GM21381 (cell line): ENCODE measurements around the gene TRMT10B.

Experiments
- ATAC-seq: cut with Tn5 transposase; IDR thresholded peaks from one replicate; pipeline ENCODE4 v1.9.1; 2021; ENCODE audit warnings: mild to moderate bottlenecking, moderate library complexity; ENCODE audit not compliant: unreplicated experiment

The TRMT10B gene, protein sequence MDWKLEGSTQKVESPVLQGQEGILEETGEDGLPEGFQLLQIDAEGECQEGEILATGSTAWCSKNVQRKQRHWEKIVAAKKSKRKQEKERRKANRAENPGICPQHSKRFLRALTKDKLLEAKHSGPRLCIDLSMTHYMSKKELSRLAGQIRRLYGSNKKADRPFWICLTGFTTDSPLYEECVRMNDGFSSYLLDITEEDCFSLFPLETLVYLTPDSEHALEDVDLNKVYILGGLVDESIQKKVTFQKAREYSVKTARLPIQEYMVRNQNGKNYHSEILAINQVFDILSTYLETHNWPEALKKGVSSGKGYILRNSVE

DNA sequence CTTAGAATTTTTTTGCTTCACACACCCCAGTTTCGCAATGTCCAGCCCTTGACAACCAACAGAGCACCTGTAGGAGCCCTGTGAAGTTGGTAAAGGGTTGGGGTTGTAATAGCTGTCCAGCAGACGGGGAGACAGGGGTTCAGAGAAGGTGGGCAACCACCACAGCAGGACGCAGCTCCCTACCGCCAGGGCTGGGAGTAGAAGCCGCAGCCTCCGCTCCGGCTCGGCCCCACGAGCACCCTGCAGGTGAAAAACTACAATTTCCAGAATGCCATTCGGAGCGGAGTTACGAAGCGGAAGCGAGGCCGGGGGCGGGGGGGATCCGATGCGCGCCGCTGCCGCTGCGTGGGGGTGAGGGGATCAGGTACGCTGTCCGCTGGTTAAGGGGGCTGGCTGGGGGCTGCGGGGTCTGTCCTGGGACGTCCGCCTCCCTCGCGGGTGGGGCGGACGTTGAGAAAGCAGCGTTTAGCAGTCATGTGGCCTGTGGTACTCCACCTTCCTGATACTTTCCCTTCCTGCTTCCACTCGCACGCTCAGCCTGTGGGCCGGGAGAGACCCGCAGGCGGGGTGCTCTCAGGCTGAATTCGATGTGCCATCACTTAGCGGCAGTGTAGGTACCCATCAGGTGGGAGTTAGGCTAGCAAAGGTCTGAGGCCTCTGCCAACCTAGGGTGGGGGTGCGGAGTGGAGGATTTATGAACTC lies at the start of gene TRMT10B:
TSS of gene TRMT10B (plus strand) at position 317 of the 702 bp plus-strand sequence. CDS start 8,127 bp downstream, outside the sequence.
- ATAC-seq = peak; percentile 91

DNA sequence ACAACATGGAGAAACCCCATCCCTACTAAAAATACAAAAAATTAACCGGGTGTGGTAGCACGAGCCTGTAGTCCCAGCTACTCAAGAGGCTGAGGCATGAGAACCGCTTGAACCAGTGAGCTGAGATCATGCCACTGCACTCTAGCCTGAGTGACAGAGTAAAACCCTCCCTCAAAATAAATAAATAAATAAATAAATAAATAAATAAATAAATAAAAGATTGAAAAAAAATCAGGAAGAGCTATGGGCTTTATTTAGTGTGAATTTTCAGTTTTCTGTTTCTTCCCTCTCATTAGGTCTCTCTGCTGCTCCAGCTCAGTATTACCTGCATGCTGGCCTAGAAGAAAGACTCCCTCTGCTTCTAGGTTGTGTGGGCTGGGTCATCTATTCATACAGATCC lies 47.8 kb upstream of the TRMT10B start:
- no peak for ATAC-seq

DNA sequence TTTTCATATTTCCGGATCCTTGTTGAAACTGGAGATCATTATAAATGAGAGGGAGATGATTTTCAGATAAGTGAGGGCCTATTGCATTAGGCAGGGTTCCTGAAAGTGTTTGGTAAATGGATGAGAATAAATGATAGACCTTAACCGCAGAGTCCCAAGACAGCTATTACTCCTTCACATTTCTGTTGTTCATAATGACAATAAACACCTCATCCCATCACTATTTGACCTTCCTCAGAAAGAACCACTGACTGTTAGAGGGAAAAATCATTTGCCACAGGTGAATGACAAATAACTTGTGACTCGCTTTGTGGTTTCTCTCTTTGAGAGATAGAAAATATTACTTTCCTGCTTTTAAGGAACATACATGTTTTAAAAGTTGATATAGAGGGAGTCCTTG lies 47.3 kb upstream of the TRMT10B start:
- ATAC-seq = no peak

DNA sequence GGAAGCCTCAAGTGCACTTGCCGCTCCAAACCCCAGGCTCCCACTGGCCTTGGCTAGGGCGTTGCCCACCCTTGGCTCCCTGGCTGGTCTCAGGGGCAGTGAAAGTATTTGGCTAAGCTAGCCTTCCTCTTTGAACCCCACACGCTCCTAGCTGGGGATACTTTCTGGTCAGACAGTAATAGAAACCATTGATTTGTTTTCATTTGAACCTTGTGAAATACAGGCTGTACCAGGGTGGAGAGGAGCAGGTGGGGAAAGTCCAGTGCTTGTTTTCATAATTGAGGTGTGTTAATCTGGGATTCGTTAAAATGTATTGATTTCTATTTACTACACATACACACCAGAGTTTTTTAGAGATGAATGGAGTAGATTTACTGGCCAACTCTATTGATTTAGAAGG lies 45.9 kb upstream of the TRMT10B start:
- no peak for ATAC-seq

DNA sequence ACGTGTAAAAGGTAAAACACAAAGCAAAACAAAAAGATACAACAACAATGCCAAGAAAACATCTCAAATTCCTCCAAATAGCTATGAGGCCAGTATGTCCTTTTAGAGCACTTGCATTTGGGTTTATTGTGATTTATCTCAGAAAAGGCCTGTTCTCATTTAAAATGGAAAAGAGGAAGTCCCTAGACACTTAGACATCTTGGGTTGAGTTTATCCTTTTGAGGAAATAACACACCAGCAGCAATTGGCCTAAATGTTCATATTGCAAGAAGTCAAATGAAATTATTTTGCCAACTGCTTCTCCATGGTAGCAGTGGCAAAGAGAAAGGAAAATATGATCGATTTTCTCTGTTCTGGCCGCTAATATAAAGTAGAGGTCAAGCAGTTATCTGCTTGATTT lies 43.6 kb upstream of the TRMT10B start:
- no peak for ATAC-seq

DNA sequence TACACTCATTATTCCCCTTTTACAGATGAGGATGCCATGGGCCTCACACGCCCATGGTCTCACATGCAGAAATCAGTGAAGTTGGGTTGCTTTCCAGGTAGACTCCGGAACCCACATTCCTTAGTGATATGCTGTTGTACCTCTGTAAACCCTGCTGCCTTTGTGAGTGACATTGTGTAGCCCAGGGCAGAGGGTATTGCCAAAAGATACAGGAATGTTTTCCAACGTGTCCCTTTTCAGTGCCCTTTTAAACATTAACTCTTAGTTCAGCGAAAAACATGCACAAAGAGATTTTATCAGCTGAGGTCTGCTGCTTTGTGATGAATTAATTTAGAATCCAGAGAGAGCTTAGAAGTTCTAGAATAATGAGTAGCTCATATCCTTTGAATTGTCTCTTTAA lies 38.3 kb upstream of the TRMT10B start:
- ATAC-seq = no peak

DNA sequence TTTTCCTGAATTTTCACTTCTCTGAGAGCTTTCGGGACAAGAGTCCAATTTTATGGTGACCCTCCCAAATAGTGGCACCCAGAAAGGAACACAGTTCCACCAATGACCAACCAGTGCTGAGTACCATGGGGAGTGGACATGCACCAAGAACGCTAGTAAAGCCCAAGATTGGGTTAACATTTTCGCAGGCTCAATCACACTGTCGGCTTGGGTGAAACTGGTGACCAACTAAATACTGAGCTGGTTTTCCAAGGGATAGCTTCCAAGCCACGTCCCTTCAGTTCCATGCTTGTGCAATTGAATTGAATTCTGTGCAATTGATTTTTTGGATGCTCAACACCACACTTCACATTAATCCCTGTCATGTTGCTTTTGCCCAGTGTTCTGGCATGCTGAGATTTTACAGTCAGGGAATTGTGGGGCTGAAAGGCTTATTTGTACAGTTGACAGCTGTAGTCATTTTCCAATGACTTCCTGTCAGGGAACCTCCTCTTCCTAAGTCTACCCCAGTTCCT lies 37.6 kb upstream of the TRMT10B start:
- ATAC-seq = no peak

DNA sequence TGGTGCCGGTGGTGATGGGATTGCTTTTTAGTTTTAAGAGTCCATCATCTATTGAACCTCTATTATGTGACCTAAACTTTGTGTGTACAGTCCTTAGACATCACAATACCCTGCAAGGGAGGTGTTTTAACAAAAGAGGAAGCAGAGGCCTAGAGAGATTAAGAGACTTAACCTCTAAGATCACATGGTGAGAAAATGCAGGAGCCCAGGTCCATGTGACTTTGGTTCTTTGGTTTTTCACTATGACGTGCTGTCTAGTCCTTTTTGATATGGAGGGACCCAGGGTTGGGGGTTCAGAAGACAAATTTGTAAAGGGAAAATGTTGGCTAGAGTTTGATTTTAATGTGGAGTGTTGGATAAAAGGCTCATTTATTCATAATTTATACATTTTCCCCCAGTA lies 34.1 kb upstream of the TRMT10B start:
- ATAC-seq = no peak

DNA sequence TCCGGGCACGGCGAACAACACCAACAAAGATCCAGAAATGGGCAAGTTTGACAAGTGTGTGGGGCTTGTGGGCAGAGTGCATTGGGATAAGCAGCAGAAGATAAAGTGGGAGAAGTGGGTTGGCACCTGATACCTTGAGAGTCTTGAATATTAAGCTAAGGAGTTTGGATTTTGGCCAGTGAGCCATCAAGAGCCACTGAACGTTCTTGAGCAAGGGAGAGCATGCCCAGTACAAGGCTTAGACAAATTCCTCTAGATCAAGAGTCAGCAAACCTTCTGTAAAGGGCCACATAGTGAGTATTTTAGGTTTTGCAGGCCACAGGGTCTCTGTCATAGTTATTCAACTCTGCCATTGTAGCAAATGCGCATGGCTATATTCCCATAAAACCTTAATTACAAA lies 26.6 kb upstream of the TRMT10B start:
- ATAC-seq = no peak

DNA sequence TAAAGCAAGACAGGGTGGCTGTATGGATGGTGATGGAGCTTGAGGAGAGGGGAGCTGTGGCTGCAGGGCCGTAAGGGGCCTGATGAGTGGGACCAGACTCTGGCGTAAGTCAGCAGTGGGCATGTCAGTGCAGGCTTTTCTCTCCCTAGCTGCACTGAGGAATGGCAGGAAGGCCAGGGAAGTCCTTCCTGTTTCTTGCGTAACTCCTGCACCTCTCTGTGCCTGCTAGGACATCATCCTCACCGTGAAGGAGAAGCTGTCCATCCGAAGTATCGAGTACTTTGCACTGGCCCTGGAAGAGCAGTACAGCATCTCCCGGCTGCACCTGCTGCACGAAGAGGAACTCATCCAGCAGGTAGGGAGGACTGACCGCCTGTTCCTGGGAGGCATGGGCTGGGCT lies 24.1 kb upstream of the TRMT10B start:
- ATAC-seq = no peak

DNA sequence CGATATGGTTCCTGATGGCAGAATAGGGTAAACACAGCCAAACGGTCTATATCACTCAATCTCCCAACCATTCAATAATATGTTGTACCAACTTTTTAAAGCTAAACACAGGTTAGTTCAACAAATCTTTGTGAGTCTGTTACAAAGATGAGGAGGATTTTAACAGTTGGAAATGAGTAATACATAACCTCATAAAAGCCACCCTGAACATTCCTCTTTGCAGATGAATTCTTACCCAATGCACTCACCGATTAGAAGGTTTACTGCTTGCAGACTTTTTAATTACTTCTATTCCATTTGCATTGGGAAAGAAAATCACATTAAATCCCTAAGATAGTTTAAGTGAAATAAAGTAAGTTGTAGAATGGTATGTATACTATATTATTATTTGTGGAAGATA lies 23.3 kb upstream of the TRMT10B start:
- no peak for ATAC-seq

DNA sequence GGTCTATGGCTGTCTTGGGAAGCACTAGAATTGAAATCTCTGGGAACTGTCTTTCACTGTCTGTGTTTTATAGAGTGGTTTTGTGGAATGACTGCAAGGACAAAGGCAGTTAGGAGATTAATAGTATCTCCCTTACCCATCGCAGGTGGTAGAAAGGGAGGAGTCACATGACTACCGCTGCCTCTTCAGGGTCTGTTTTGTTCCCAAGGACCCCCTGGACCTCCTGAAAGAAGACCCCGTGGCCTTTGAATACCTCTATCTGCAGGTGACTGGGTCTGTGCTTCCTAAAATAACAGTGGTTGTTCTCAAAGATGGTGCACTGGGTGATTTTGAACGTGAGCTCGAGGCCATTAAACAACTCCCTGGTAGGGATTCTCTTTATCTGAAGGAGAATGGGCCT lies 22.8 kb upstream of the TRMT10B start:
- ATAC-seq = no peak

DNA sequence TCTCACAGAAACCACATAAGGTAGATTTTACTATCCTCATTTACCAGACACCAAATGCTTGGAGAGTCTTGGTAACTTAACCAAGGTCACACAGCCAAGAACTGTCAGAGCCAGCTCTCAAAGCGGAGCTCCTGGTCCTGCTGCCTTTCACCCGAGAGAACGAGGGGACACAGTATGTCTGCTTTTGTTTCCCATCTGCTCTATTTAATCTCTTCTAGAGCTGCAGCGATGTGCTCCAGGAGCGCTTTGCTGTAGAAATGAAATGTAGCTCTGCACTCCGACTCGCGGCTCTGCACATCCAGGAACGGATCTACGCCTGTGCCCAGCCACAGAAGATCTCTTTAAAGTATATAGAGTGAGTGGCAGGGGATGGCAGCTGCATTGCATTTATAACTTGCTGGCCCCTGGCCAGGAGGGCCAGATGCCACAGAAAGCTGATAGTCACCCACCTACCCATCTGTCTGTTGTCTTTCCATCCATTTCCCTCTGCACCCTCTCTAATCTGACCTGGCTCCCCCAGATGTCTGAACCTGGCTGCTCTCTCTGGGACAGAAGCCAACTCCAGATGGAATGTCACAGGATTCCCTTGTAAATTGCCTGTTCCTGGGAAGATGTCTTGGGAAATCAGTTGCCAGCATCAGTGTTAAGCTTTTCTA lies 21.4 kb upstream of the TRMT10B start:
- no peak for ATAC-seq

DNA sequence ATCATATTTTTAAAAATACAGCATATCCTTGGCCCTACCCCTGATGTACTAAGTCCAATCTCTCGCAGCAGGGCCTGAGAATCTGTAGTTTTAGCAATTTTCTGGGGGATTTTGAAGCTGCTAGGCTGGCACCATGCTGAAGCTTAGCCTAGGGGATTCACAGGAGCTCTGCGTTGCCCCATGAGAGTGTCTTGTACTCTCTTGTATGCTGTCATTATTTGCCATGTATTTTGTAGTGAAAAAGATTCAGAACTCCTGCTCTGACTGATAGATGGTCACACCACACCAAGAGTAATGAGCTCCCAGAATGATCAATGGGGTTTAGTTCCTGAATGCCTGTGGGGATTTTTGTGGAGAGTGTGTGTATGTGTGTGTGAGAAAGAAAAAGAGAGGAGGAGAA lies 20.7 kb upstream of the TRMT10B start:
- no peak for ATAC-seq

DNA sequence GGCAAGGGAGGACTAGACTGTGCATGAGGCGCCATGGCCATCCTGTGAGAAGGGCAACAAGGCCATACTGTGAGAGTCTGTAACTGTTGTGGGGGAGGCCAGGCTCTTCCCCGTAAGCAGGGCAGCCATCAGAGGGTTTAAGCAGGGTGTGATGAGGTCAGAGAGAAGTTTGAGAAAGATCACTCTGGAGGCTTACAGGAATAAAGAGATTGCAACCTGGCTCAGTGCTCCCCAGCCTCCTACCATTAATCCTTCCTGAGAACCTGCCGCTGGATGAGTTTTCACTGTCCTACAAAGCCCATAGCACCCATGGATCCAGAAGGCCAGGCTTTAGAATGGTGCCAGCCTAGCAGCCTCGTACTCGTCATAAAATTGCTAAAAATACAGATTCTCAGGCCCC lies 14.4 kb upstream of the TRMT10B start:
- ATAC-seq = no peak

DNA sequence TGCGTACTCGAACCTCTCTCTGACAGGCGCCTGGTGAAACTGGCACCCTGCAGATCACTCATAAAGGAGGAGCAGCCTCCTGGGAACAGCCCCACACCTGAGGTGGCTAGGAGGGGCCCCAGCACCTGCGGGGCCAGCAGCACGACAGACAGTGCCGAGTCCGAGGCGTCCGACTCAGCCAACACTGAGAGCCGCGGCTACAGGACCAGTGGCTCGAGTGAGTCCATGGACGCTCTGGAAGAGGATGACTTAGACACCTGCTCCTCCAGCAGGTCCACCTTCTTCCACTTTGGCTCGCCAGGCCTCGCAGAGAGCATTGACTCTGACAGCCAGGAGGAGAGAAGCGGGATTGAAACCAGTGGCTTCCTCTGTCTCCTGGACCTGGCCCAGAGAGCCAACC lies 13.5 kb upstream of the TRMT10B start:
- no peak for ATAC-seq

DNA sequence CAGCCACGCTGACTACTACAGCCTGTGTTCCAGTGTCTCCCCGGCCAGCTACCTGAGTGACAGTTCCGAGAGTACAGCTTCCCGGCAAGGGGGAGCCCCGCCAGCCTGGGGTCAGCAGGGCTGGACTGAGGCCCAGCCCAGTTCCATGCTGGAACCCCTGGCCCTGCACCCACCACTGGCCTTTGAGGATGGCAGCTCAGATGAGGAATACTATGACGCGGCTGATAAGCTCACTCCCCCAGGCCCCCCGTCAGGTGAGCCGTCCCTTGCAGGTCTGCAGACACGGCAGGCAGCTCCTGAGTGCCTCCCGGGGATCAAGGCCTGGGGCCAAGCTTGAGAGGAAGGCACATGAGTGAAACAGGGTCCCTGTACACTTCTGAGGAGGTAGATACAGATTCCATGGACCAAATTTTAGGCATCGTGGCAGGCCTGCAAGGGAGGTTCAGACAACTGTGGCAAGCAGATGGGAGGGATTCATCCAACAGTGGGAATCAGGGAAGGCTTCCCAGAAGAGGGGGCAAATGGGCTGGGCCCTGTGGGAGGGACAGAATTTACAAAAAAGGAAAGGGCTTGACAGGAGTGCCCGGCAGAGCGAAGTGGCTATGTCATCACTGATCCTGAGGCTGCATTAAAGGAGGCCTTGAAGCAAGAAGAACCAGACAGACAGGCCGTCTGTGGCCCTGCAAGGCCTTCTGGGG lies 12.8 kb upstream of the TRMT10B start:
- no peak for ATAC-seq

DNA sequence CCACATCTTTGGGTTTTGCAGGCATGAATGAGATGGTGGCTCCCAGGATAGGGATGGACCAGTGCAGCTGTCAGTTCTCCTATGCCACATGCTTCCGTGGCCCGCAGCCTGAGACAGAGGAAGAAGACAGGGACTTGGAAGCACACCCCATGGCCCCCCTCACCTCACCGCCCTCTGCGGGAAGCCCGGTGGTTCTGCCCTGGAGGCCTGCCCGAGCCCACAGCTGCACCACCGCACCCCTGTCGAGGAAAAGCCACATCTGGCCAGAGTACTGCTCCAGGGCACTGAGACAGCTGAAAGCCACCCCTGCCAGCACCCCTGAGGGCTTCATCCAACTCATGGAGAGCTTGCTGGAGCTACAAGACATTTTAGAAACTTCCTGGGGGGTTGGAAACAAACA lies 7.6 kb upstream of the TRMT10B start:
- ATAC-seq = no peak

DNA sequence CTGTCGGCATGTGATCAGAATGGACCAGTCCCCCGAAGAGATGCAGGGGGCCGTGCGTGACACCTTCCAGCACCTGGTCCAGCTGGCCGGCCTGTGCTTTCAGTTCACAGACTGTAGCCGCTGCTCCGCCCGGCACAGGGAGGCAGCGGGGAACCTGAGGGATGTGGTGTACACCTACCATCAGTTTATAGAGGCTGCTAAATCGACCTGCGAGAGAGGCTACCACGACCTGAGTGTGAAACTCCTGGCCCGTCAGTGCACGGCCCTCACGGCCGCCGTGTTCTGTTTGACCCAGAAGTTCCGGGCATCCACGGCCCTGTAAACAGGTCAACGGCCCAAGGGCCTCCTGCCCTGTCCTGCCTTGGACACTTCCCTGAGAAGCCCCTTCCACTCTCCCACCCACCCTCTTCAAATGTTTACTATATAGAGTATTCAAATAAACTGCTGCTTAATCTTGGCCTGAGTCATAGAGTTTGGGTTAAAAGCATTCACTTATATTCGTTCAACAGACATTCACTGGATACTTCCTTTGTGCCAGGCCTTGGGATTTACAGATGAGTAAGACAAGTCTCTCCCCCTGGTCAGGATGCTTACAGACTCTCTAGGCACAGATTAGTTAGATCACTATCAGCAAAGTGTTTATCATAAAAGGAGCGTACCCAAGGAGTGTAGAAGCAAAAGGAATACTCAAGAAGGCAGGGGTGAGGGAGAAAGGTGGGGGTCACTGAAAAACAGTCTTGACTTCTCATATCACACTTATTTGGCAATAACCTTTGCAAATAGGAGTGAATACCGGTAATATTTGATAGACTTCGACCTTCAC lies 6.9 kb upstream of the TRMT10B start:
- ATAC-seq = no peak

DNA sequence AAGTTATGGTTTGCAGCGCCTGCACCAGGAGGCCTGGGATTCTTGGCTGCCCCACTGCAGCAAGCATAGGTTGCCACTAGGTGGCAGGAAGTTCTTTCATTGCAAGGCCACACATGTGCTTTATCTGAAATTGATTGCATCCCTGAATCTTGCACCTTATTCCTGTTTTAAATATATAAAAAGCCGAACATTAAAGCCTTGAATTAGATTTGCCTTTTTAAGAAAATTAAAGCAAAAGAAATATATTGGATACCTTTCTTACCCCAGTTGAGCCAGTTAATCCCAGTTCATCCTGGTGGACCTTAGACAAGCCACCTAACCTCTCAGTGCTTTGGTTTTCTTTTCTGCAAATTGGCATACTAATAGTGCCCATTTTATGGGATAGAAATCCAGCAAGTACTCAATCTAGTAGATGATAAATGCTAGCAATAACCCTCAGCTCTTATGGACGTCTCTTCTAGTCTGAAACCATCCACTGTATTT lies 6.3 kb upstream of the TRMT10B start:
- ATAC-seq = peak; percentile 73
